ENCODE results near the gene EBPL. TPM values are rescaled to one million over a fixed set of nuclear protein-coding genes. Genes with fewer than 3 reads are reported as not detected.
A peak's percentile ranks its signal among the peaks of the same experiment; 100 is the strongest.

The EBPL gene
- total and polyA plus RNA-seq, 9 of the 15 experiments (the other 6 are each of a cell fraction or from before 2014, with no cell fraction given), result 5.2 to 68.3 (median 43.0) TPM

DNA sequence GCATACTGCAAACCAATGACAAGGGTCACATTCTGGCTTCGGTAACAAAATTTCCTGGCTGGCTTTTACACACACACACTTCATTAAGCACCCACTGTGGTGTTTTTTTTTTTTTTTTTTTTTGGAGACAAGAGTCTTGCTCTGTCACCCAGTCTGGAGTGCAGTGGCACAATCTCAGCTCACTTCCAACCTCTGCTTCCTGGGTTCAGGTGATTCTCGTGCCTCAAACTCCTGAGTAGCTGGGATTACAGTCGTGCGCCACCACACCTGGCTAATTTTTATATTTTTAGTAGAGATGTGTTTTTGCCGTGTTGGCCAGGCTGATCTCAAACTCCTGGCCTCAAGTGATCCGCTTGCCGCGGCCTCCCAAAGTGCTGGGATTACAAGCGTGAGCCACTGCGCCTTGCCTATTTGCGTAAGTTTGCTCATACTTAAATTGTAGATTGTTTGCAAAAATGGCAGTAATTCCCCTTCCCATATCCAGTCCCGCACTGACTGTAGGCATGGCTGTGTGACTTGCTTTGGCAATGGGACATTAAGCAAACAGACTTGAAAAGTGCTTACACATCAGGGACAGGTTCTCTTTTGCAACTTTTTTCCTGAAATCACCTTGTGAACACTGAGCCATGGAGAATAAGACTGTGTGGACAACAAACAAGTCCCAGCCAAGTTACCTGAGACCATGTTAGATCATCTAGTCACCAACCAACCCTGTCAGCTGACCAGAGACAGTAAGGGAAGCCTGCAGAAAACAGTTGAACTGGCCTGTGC is 42.1 kb upstream of the EBPL start:
- CTCF ChIA-PET (ENCODE audit: low intra/inter-chr PET ratio), result no interaction called here
- Histone ChIP-seq H3K27me3 (ENCODE audit: control insufficient read depth in 2 of 2, insufficient read depth in 2 of 2, low read length in 2 of 2) (no peaks in the 10 kb centered on the region), H2AFZ (ENCODE audit: low read depth, low read length) (no peak overlapping the region), H3K9me3 (replicated peaks; ENCODE audit: control insufficient read depth, insufficient read depth, low read depth, low read length) (no peaks in the 10 kb centered on the region), H3K9ac (ENCODE audit: insufficient read depth in 1 of 2, low read depth in 2 of 2, low read length in 2 of 2) (no peak overlapping the region), H3K4me3 (no peak overlapping the region), H3K4me2 (ENCODE audit: insufficient read depth, low read length) (no peak overlapping the region), H4K20me1 (replicated peaks; ENCODE audit: control insufficient read depth, insufficient read depth, low read length) (no peaks in the 10 kb centered on the region), H3K9me1 (ENCODE audit: control insufficient read depth, insufficient read depth, low read length) (no peaks in the 10 kb centered on the region), H3K36me3 (ENCODE audit: control insufficient read depth, insufficient read depth, low read length) (peaks cover 20% of the 10 kb centered on the region; the same call in 1 of the 3 replicates), H3K79me2 (ENCODE audit: control insufficient read depth, insufficient read depth, low read length) (no peaks in the 10 kb centered on the region), H3K27ac (ENCODE audit: extremely low read depth, low read depth, low read length) (no peak overlapping the region), H3K4me1 (replicated peaks in 1 of 2; ENCODE audit: control insufficient read depth in 2 of 2, insufficient read depth in 2 of 2, low read length in 2 of 2) (no peaks in the 10 kb centered on the region)
- no peak for DNase-seq (ENCODE audit: extremely low read depth in 1 of 4, low spot score in 3 of 4)
- intact Hi-C loops (cut with micrococcal nuclease) (no loop called here), in situ Hi-C loops (cut with MboI) (no loop called here)
- ATAC-seq, result no peak
- TF ChIP-seq PHB2 (IDR thresholded peaks at IDR 0.05; ENCODE audit: low read depth) (no peak), HDAC8 (tag; IDR thresholded peaks at IDR 0.05) (no peak), SMARCA4 (IDR thresholded peaks at IDR 0.05) (no peak), CBX3 (IDR thresholded peaks at IDR 0.05; ENCODE audit: borderline replicate concordance in 1 of 2, low read length in 2 of 2) (no peak), ZNF318 (IDR thresholded peaks at IDR 0.05; ENCODE audit: borderline replicate concordance in 1 of 2, low read depth in 1 of 2) (no peak)
- TF ChIP-seq, protein P1, sequence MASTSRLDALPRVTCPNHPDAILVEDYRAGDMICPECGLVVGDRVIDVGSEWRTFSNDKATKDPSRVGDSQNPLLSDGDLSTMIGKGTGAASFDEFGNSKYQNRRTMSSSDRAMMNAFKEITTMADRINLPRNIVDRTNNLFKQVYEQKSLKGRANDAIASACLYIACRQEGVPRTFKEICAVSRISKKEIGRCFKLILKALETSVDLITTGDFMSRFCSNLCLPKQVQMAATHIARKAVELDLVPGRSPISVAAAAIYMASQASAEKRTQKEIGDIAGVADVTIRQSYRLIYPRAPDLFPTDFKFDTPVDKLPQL (IDR thresholded peaks at IDR 0.05; ENCODE audit: extremely low read depth, insufficient read length), result no peak
- TF ChIP-seq, protein P2, sequence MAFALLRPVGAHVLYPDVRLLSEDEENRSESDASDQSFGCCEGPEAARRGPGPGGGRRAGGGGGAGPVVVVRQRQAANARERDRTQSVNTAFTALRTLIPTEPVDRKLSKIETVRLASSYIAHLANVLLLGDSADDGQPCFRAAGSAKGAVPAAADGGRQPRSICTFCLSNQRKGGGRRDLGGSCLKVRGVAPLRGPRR (CRISPR knock-in tag; IDR thresholded peaks at IDR 0.05), result no peak
- BruUV-seq (replicated peaks), result no TSS peak
- 84% methylated on average over 6 of the region's 12 CpGs for WGBS (ENCODE audit: insufficient coverage, low coverage, missing lambda C conversion rate)
- POLR2A ChIA-PET, result interaction anchor here (0.6 kb wide), 1 partner anchor 70 kb away, joined by 3 read pairs; no protein-coding TSS in a partner anchor
- FAIRE-seq, result peak; percentile 44
